Raji (cell line): ENCODE measurements around the gene TPBG.

Experiments used
- POLR2A ChIP-seq: IDR thresholded peaks from 2 replicates; pipeline ENCODE4 v1.6.1; 2011; ENCODE audit warnings: low read depth, low read length, control low read depth; ENCODE audit not compliant: insufficient read depth

TPBG gene

GRCh38 chr6:82408952-82409431 is 45.4 kb downstream of the TPBG start:
- TF ChIP-seq POLR2A = no peak

- no peak for TF ChIP-seq POLR2A
Observed at GRCh38 chr6:82410151-82410648, 46.6 kb downstream of the TPBG start.

- TF ChIP-seq POLR2A = no peak
Observed at GRCh38 chr6:82413868-82414267, 50.3 kb downstream of the TPBG start.

- TF ChIP-seq POLR2A = no peak
Observed at GRCh38 chr6:82415820-82416219, 52.2 kb downstream of the TPBG start.

- no peak for TF ChIP-seq POLR2A
Observed at GRCh38 chr6:82416346-82416745, 52.7 kb downstream of the TPBG start.
